GM08714 (cell line): ENCODE data around the gene COA3.

Experiments used
- H3K4me3 ChIP-seq: fragments of 200-500 bp; sonication (Bioruptor generic); 2 replicates; pipeline ENCODE4 v1.5.1; 2014; ENCODE audit warnings: mild to moderate bottlenecking, low read length, inconsistent platforms
- ZNF274 ChIP-seq: IDR thresholded peaks from 2 replicates; pipeline ENCODE4 v1.6.1; 2012; ENCODE audit warnings: mild to moderate bottlenecking, low read depth, low read length

The COA3 gene

DNA sequence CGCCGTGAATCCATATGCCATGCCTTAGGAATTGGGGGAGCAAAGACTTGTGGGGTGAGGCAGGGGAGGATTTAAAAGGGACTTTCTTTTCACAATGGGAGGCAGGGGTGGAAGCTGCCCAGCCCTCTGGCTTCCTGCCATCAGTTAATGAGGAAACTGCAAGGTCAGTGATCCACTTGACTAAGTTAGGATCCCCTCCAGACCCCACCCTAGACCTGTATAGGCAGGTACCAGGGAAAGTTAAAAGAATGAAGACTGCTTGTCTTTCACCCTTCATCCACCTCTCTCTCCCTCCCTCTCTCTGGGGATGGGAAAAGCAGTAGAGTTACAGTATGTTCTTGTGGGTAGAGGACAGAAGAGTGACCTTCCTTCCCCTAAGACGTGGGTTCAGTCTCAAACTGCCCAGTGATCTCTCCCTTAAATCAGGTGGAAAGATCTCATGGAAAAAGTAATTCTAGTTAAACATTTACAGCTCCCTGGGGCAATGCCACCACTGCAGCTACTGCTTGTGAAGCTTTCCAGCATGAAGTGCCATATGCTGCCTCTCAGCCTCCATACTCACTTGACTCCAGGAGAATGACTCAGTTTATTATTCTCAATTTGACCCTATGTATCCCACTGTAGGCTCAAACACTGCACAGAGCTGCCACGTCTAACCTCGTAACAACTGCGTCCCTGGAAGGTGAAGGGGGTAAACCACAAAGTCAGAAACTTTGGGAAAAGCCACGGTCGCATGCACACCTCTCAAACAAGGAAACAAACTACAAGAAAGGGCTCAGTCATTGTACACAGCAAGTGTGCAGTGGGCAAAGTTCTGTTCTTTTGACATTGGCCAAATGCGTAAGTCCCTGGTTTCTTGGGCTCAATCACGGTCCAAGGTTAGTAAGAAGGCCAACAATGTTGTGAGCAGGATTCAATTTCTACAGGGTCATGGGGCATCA is 1.2 kb downstream of the COA3 start:
- no peak for TF ChIP-seq ZNF274
- peak overlapping the region; percentile 88 for H3K4me3 ChIP-seq

DNA sequence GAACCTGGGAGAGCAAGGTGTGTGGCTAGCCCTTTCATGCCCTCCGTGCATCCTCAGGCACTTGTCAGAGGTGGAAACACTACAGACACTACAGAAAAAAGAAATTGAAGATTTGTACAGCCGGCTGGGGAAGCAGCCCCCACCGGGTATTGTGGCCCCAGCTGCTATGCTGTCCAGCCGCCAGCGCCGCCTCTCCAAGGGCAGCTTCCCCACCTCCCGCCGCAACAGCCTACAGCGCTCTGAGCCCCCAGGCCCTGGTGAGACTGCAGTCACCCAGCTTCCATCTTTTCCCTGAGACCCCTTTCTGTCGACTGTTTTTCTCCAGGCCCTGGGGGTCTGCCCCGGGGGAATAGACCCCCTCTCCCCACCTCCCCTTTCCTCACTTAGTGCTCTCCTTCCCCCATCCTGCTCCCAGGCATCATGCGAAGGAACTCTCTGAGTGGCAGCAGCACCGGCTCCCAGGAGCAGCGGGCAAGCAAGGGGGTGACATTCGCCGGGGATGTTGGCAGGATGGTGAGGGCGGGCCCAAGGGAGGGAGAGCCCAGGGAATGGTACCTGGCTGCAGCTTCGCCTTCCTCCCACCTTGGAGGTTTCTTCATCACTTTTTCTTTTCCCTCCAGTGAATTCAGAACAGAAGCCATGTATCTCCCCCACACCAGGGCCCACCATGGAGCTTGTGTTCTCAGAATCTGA is 2.3 kb downstream of the COA3 start:
- no peak for TF ChIP-seq ZNF274
- no peak overlapping the region for H3K4me3 ChIP-seq

- no peak for TF ChIP-seq ZNF274
- H3K4me3 ChIP-seq = no peak overlapping the region
Observed at GRCh38 chr17:42795465-42795864, 3.0 kb downstream of the COA3 start.

GRCh38 chr17:42795061-42795460 is 3.4 kb downstream of the COA3 start:
- no peak for TF ChIP-seq ZNF274
- H3K4me3 ChIP-seq = no peak overlapping the region

- no peak for TF ChIP-seq ZNF274
Observed at GRCh38 chr17:42792545-42792944, 6.0 kb downstream of the COA3 start.

DNA sequence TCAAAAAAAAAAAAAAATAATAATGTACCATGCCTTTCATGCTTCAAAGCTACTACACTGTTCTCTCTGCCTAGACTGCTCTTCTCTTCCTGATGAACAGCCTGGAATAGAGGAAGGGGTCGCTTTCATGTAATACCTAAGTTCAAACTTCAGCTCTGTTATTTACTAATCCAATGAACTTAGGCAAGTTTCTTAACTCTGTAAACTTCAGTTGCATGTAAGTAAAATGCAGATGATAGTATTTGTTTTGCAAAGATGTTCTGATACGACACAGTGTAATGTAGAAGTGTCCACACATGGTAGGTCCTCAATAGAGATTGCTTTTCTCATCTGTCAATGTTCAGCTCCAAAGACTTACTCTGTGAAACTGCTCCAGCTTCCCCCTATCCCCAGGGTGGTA is 6.6 kb downstream of the COA3 start:
- H3K4me3 ChIP-seq = no peak overlapping the region
- no peak for TF ChIP-seq ZNF274

More at GRCh38 chr17:42792545-42792944, 6.0 kb downstream of the COA3 start:
- no peak overlapping the region for H3K4me3 ChIP-seq

- no peak overlapping the region for H3K4me3 ChIP-seq
- TF ChIP-seq ZNF274 = no peak
Observed at GRCh38 chr17:42787266-42787665, 11.2 kb downstream of the COA3 start.

DNA sequence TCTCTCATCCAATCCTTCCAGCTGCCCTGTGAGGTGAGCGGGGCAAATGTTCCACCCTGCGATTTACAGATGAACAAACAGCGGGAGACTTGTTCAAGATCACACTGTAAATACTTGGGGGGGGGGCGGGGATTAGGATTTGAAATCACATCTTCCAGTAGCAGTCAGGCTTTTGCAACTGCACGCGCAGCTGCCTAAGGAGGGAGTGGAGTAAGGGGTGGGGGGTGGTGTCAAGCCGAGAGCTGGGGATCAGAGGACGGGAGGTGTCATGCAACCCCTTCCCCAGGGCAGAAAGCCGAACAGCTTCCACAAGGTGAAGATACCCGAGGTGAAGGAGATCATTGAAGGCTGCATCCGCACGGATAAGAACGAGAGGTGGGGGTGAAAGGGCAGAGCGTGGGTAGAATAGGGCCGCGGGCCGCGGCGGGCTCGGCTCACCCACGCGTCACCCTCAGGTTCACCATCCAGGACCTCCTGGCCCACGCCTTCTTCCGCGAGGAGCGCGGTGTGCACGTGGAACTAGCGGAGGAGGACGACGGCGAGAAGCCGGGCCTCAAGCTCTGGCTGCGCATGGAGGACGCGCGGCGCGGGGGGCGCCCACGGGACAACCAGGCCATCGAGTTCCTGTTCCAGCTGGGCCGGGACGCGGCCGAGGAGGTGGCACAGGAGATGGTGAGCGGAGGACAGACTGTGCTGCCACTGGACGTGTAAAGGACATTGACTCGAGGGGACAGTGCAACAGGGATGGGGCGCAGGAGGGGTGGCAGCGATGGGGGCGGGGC is 13.5 kb downstream of the COA3 start:
- no peak for TF ChIP-seq ZNF274

GRCh38 chr17:42784409-42784808 is 14.1 kb downstream of the COA3 start:
- TF ChIP-seq ZNF274 = no peak
- no peak overlapping the region for H3K4me3 ChIP-seq

More for the DNA sequence above, 13.5 kb downstream of the COA3 start:
- no peak overlapping the region for H3K4me3 ChIP-seq

GRCh38 chr17:42783791-42784138 is 14.7 kb downstream of the COA3 start:
- H3K4me3 ChIP-seq = no peak overlapping the region
- no peak for TF ChIP-seq ZNF274

DNA sequence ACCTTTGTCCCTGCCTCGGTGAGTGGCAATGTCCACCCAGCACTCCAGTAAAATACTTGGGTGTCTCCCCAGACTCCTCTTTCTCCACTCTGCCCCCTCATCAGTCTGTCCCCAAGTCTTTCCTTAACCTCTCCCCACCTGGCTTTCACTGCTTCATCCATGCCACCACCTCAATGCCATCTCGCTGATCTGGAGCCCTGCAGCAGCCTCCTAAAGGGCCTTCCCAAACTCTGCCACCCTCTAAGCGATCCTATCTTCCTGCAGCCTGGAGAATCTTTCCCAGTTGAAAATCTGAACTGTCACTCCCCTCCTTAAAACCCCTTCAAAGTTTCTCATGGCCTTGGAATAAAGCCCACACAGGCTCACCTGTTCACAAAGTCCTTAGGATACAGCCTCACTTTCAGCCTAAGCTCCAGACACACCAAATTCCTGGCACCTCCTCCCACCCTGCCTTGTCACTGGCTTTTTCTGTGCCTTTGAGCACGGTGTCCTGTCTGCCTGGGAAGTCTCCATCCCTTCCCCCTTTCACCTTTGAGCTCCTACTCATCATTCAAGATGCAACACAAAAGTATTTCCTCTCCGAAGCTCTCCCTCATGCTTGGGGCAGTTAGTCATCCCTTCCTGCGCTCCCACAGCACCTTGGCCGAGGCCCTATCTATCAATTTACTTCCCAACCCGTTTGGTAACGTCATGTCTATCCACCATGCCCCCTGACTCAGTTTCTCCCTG is 15.3 kb downstream of the COA3 start:
- TF ChIP-seq ZNF274 = no peak
- H3K4me3 ChIP-seq = no peak overlapping the region

- H3K4me3 ChIP-seq = no peak overlapping the region
- no peak for TF ChIP-seq ZNF274
Observed at GRCh38 chr17:42782166-42783061, 16.1 kb downstream of the COA3 start.
